K562 (cell line): ENCODE results near the gene KAZN. TPM values are rescaled to one million over a fixed set of nuclear protein-coding genes. Genes with fewer than 3 reads are reported as not detected.

ENCODE experiments used
- ADNP ChIP-seq: fragments of 200-800 bp; sonication (Bioruptor generic); IDR thresholded peaks from 2 replicates; pipeline ENCODE4 v1.6.1; 2016; ENCODE audit warnings: missing genetic modification characterization, missing compliant biosample characterization
- JUN ChIP-seq, 2 experiments: sonication (generic) in 1 of 2; formaldehyde crosslinking in 1 of 2; IDR thresholded peaks; 2 replicates each; pipeline versions ENCODE4 v1.6.1 to v1.8.0; 2012 to 2022; ENCODE audit warnings: borderline replicate concordance in 2 of 2, mild to moderate bottlenecking in 2 of 2, improper control_type of control experiment in 1 of 2, low read depth in 1 of 2, low read length in 1 of 2, missing genetic modification reagents in 1 of 2
- POLR2H ChIP-seq: IDR thresholded peaks from 2 replicates; pipeline ENCODE4 v1.6.1; 2016; ENCODE audit warnings: missing genetic modification characterization, low read depth, mild to moderate bottlenecking, control low read depth, missing compliant biosample characterization, moderate library complexity
- ZNF217 ChIP-seq: sonication (generic); formaldehyde crosslinking; IDR thresholded peaks from 2 replicates; pipeline ENCODE4 v1.8.0; 2022; ENCODE audit warnings: mild to moderate bottlenecking, missing genetic modification reagents
- ZNF280B ChIP-seq: fragments of 250-450 bp; sonication (Bioruptor Pico); IDR thresholded peaks from 2 replicates; pipeline ENCODE4 v1.5.1; 2021; ENCODE audit warnings: mild to moderate bottlenecking
- polyA plus RNA-seq, 8 experiments: library from polyadenylated mRNA; depleted of rRNA in 4 of 8; stranded (reverse) in 5 of 8; unstranded in 3 of 8; fragments of >200 nt; fragmentation: Nextera tagmentation in 2 of 8; fragmentation: Illumina TruSeq in 1 of 8; extraction: Ambion mirVana in 2 of 8; extraction: Trizol in 1 of 8; gene quantifications; 2 replicates each; pipeline versions ENCODE4 v1.2.1 to v1.2.3, GENCODE V29; 2011 to 2014; ENCODE audit warnings: inconsistent platforms in 1 of 8, missing spikeins in 1 of 8
- total RNA-seq, 7 experiments: library from RNA; depleted of rRNA in 6 of 7; stranded (reverse); fragments of >200 nt in 6 of 7; fragmentation: Illumina TruSeq in 2 of 7; extraction: Trizol in 2 of 7; gene quantifications; 2 replicates each; pipeline versions ENCODE4 v1.2.1 to v1.2.3, GENCODE V29; 2011 to 2021; ENCODE audit warnings: low replicate concordance in 1 of 7
- TF ChIP-seq, protein P1 (sequence below): fragments of 250-450 bp; sonication (Bioruptor Pico); IDR thresholded peaks from 2 replicates; pipeline ENCODE4 v1.5.0; 2021; ENCODE audit warnings: mild to moderate bottlenecking, borderline replicate concordance
- TF ChIP-seq, protein P2 (sequence below): fragments of 250-450 bp; sonication (Bioruptor Pico); IDR thresholded peaks from 2 replicates; pipeline ENCODE4 v1.8.0; 2021; ENCODE audit warnings: mild to moderate bottlenecking, moderate library complexity
- TF ChIP-seq, protein P3 (sequence below): sonication (generic); formaldehyde crosslinking; IDR thresholded peaks from 2 replicates; pipeline ENCODE4 v1.9.0; 2022; ENCODE audit warnings: mild to moderate bottlenecking, missing genetic modification reagents

The KAZN gene
- total and polyA plus RNA-seq, 9 of the 15 experiments (the other 6 are each of a cell fraction or from before 2014, with no cell fraction given), result 2.1 to 21.6 (median 5.4) TPM

- TF ChIP-seq, protein P1, sequence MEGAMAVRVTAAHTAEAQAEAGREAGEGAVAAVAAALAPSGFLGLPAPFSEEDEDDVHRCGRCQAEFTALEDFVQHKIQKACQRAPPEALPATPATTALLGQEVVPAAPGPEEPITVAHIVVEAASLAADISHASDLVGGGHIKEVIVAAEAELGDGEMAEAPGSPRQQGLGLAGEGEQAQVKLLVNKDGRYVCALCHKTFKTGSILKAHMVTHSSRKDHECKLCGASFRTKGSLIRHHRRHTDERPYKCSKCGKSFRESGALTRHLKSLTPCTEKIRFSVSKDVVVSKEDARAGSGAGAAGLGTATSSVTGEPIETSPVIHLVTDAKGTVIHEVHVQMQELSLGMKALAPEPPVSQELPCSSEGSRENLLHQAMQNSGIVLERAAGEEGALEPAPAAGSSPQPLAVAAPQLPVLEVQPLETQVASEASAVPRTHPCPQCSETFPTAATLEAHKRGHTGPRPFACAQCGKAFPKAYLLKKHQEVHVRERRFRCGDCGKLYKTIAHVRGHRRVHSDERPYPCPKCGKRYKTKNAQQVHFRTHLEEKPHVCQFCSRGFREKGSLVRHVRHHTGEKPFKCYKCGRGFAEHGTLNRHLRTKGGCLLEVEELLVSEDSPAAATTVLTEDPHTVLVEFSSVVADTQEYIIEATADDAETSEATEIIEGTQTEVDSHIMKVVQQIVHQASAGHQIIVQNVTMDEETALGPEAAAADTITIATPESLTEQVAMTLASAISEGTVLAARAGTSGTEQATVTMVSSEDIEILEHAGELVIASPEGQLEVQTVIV (CRISPR knock-in tag), result no peak
- TF ChIP-seq, protein P2, sequence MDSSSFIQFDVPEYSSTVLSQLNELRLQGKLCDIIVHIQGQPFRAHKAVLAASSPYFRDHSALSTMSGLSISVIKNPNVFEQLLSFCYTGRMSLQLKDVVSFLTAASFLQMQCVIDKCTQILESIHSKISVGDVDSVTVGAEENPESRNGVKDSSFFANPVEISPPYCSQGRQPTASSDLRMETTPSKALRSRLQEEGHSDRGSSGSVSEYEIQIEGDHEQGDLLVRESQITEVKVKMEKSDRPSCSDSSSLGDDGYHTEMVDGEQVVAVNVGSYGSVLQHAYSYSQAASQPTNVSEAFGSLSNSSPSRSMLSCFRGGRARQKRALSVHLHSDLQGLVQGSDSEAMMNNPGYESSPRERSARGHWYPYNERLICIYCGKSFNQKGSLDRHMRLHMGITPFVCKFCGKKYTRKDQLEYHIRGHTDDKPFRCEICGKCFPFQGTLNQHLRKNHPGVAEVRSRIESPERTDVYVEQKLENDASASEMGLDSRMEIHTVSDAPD, result no peak
- TF ChIP-seq POLR2H (tag), result no peak
- TF ChIP-seq, protein P3, sequence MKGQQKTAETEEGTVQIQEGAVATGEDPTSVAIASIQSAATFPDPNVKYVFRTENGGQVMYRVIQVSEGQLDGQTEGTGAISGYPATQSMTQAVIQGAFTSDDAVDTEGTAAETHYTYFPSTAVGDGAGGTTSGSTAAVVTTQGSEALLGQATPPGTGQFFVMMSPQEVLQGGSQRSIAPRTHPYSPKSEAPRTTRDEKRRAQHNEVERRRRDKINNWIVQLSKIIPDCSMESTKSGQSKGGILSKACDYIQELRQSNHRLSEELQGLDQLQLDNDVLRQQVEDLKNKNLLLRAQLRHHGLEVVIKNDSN (CRISPR knock-in tag), result no peak
- no peak for TF ChIP-seq ZNF280B (CRISPR knock-in tag)
- peak; percentile 47; the same call in 1 of the 2 replicates for TF ChIP-seq ADNP (tag)
- no peak for TF ChIP-seq ZNF217 (CRISPR knock-in tag)
- no peak for TF ChIP-seq JUN (IDR thresholded peaks at IDR 0.05; ENCODE audit: borderline replicate concordance, low read depth, low read length)
- no peak for TF ChIP-seq JUN (CRISPR knock-in tag; IDR thresholded peaks at IDR 0.05; ENCODE audit: borderline replicate concordance)
Measured at GRCh38 chr1:14896381-14897079, 298.0 kb downstream of the KAZN start (continued).
